DOHH2 (cell line): ENCODE data around the gene FRMD3.

Experiments
- EZH2phosphoT487 ChIP-seq: fragments of 200-600 bp; sonication (generic); IDR thresholded peaks from 2 replicates; pipeline ENCODE4 v1.6.1; 2017; ENCODE audit warnings: borderline replicate concordance, mild to moderate bottlenecking, antibody characterized with exemption, low read length, moderate library complexity, mixed read lengths
- TF ChIP-seq, protein P1 (sequence below): fragments of 200-600 bp; sonication (generic); IDR thresholded peaks from one replicate; pipeline ENCODE4 v1.5.1; 2014; ENCODE audit warnings: antibody characterized with exemption, mild to moderate bottlenecking, low read depth, low read length; ENCODE audit not compliant: poor library complexity, severe bottlenecking

DNA sequence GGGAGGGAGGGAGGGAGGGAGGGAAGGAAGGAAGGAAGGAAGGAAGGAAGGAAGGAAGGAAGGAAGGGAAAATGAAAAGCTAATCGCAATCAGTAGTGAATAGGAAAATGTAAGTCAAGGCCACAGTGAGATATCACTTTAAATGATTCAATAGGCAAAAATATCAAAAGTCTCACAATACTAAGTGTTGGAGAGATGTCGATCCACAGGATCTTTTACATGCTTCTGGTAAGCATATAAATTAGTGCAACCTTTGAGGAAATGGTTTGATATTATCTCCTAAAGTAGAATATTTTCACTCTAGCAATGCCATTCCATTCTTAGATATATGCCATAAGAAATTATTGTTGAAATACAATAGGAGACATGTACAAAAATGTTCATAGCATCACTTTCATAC, 58.4 kb downstream of the FRMD3 start:
- TF ChIP-seq, protein P1, sequence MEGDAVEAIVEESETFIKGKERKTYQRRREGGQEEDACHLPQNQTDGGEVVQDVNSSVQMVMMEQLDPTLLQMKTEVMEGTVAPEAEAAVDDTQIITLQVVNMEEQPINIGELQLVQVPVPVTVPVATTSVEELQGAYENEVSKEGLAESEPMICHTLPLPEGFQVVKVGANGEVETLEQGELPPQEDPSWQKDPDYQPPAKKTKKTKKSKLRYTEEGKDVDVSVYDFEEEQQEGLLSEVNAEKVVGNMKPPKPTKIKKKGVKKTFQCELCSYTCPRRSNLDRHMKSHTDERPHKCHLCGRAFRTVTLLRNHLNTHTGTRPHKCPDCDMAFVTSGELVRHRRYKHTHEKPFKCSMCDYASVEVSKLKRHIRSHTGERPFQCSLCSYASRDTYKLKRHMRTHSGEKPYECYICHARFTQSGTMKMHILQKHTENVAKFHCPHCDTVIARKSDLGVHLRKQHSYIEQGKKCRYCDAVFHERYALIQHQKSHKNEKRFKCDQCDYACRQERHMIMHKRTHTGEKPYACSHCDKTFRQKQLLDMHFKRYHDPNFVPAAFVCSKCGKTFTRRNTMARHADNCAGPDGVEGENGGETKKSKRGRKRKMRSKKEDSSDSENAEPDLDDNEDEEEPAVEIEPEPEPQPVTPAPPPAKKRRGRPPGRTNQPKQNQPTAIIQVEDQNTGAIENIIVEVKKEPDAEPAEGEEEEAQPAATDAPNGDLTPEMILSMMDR, result no peak
- TF ChIP-seq EZH2phosphoT487, result no peak
